ENCODE data around the gene ATG14.

GRCh38 chr14:55351111-55351510, 60.5 kb downstream of the ATG14 start:
- TF ChIP-seq ZNF274 (IDR thresholded peaks at IDR 0.05; ENCODE audit: low read depth, low read length) (no peak), SUZ12 (IDR thresholded peaks at IDR 0.05; ENCODE audit: extremely low read depth, insufficient read depth, insufficient read length) (no peak), YY1 (IDR thresholded peaks at IDR 0.05; ENCODE audit: insufficient read depth, insufficient read length) (no peak)

Measured in NT2/D1 (cell line).